ELF-1 (cell line): ENCODE data around the gene ZBTB37.
"Not testable (repeated sequence)": the region's sequence is repeated elsewhere in the genome, so short reads cannot be mapped to it uniquely, and the experiment has no call there.

ENCODE experiments used
- DNase-seq: peaks from one replicate; pipeline ENCODE4 v3.0.0-alpha.2; 2016; ENCODE audit warnings: low read depth, low spot score

The ZBTB37 gene

GRCh38 chr1:173865468-173866164 lies 2.6 kb upstream of the ZBTB37 start:
- no peak for DNase-seq

GRCh38 chr1:173866413-173867115 lies 1.6 kb upstream of the ZBTB37 start:
- DNase-seq: no peak

GRCh38 chr1:173867141-173867752 lies 933 bp upstream of the ZBTB37 start:
- no peak for DNase-seq

- peak; percentile 99 for DNase-seq
Observed at GRCh38 chr1:173867753-173868265, 371 bp upstream of the ZBTB37 start, which contains the start of gene GAS5. Gene GAS5 (minus strand): TSS chr1:173867989.

GRCh38 chr1:173869021-173869359 lies 810 bp downstream of the ZBTB37 start:
- DNase-seq: no peak

GRCh38 chr1:173870252-173871075 lies 2.3 kb downstream of the ZBTB37 start:
- no peak for DNase-seq

GRCh38 chr1:173871091-173871490 lies 2.9 kb downstream of the ZBTB37 start:
- DNase-seq: no peak

GRCh38 chr1:173871500-173871899 lies 3.3 kb downstream of the ZBTB37 start:
- no peak for DNase-seq

GRCh38 chr1:173876732-173877131 lies 8.6 kb downstream of the ZBTB37 start:
- DNase-seq: no peak

- DNase-seq: no peak
Observed at GRCh38 chr1:173878251-173878650, 10.1 kb downstream of the ZBTB37 start.

GRCh38 chr1:173881117-173881516 lies 12.9 kb downstream of the ZBTB37 start:
- not testable (repeated sequence) for DNase-seq

- DNase-seq: no peak
Observed at GRCh38 chr1:173884701-173885100, 16.5 kb downstream of the ZBTB37 start.

- no peak for DNase-seq
Observed at GRCh38 chr1:173886746-173887611, 18.8 kb downstream of the ZBTB37 start.

- DNase-seq: no peak
Observed at GRCh38 chr1:173887627-173888026, 19.4 kb downstream of the ZBTB37 start.

- no peak for DNase-seq
Observed at GRCh38 chr1:173888749-173889148, 20.6 kb downstream of the ZBTB37 start.

GRCh38 chr1:173889885-173890284 lies 21.7 kb downstream of the ZBTB37 start:
- no peak for DNase-seq

- DNase-seq: no peak
Observed at GRCh38 chr1:173893611-173894010, 25.4 kb downstream of the ZBTB37 start.

- DNase-seq: no peak
Observed at GRCh38 chr1:173894189-173894588, 26.0 kb downstream of the ZBTB37 start.

- no peak for DNase-seq
Observed at GRCh38 chr1:173900427-173900826, 32.2 kb downstream of the ZBTB37 start.

GRCh38 chr1:173900992-173901391 lies 32.8 kb downstream of the ZBTB37 start:
- no peak for DNase-seq
